Breast epithelium (tissue), 3 donors: ENCODE measurements around the gene STPG3.
A peak's percentile ranks its signal among the peaks of the same experiment; 100 is the strongest.

Source experiments
- CTCF ChIP-seq, 3 donors: fragments of 450-650 bp; IDR thresholded peaks; one replicate each; pipeline ENCODE4 v1.5.1; 2016 to 2017; ENCODE audit warnings: antibody characterized with exemption in 3 of 3, mild to moderate bottlenecking in 3 of 3, moderate library complexity in 3 of 3
- POLR2A ChIP-seq: fragments of 450-650 bp; IDR thresholded peaks from one replicate; pipeline ENCODE4 v1.6.1; 2016; ENCODE audit warnings: antibody characterized with exemption, mild to moderate bottlenecking, moderate library complexity
- POLR2AphosphoS5 ChIP-seq, 3 donors: sonication (generic); formaldehyde crosslinking; IDR thresholded peaks; one replicate each; pipeline ENCODE4 v1.6.1; 2017; ENCODE audit warnings: antibody characterized with exemption in 3 of 3

- TF ChIP-seq POLR2A (no peak), CTCF (IDR thresholded peaks at IDR 0.05) (peak in 1 of 3 donors; percentile 64), POLR2AphosphoS5 (IDR thresholded peaks at IDR 0.05) (no peak)
These were observed 44.2 kb downstream of the STPG3 start for GRCh38 chr9:137295238-137295811.
